Heart left ventricle (tissue), 16 donors: ENCODE results near the gene SAMD11. TPM values are rescaled to one million over a fixed set of nuclear protein-coding genes. Genes with fewer than 3 reads are reported as not detected.
A peak's percentile ranks its signal among the peaks of the same experiment; 100 is the strongest.

ENCODE experiments used
- ATAC-seq, 4 donors: fragments of 200-7000 bp; cut with Tn5 transposase; one replicate each; pipeline ENCODE4 v1.9.1; 2020 to 2022; ENCODE audit warnings: moderate library complexity in 4 of 4, mild to moderate bottlenecking in 3 of 4, moderate number of reproducible peaks in 1 of 4
- DNase-seq, 5 donors: peaks; one replicate each; pipeline ENCODE4 v3.0.0-alpha.2; 2020
- H3K27ac ChIP-seq, 12 donors: fragments of 200-600 bp; sonication (generic) in 4 of 12; one replicate each; pipeline versions ENCODE4 v1.5.0 to v1.8.0; 2016 to 2022; ENCODE audit warnings: mild to moderate bottlenecking in 2 of 12
- H3K27me3 ChIP-seq, 9 donors: fragments of 200-600 bp; sonication (generic) in 2 of 9; one replicate each; pipeline versions ENCODE4 v1.5.1 to v1.8.0; 2016 to 2022; ENCODE audit warnings: mild to moderate bottlenecking in 3 of 9
- H3K36me3 ChIP-seq, 9 donors: fragments of 200-600 bp; sonication (generic) in 2 of 9; one replicate each; pipeline versions ENCODE4 v1.5.0 to v1.8.0; 2018 to 2022; ENCODE audit warnings: mild to moderate bottlenecking in 2 of 9
- H3K4me1 ChIP-seq, 12 donors: fragments of 200-600 bp; sonication (generic) in 4 of 12; one replicate each; pipeline versions ENCODE4 v1.5.0 to v1.8.0; 2016 to 2022; ENCODE audit warnings: mild to moderate bottlenecking in 3 of 12
- H3K4me3 ChIP-seq, 12 donors: fragments of 200-600 bp; sonication (generic) in 4 of 12; one replicate each; pipeline versions ENCODE4 v1.5.0 to v1.8.0; 2017 to 2022; ENCODE audit warnings: mild to moderate bottlenecking in 9 of 12, moderate library complexity in 4 of 12
- H3K9me3 ChIP-seq, 12 donors: fragments of 200-600 bp; sonication (generic) in 4 of 12; one replicate each; pipeline versions ENCODE4 v1.5.0 to v1.8.0; 2016 to 2022; ENCODE audit warnings: mild to moderate bottlenecking in 1 of 12
- POLR2A ChIP-seq, 2 donors: fragments of 450-650 bp; IDR thresholded peaks; one replicate each; pipeline ENCODE4 v1.6.1; 2017; ENCODE audit warnings: antibody characterized with exemption in 2 of 2, mild to moderate bottlenecking in 2 of 2, moderate library complexity in 2 of 2
- WGBS, 4 donors: extraction: QIAGEN DNeasy Blood & Tissue Kit in 2 of 4; methylation state at CpG; one replicate each; pipeline versions ENCODE4 v1.1.5 to v1.1.7; 2013 to 2018; 5-methylcytosine and 5-hydroxymethylcytosine counted together
- intact Hi-C, 10 donors: fragments of 100-400 bp; cut with DNase I; formaldehyde crosslinking; loops; one replicate each; pipeline versions ENCODE4 v1.11.1 to v1.14.2; 2022
- polyA plus RNA-seq, 2 donors: library from polyadenylated mRNA; stranded (reverse); fragments of 200-250 nt; gene quantifications; one replicate each; pipeline ENCODE4 v1.2.3, GENCODE V29; 2013
- total RNA-seq, 9 donors: library from RNA; depleted of rRNA in 2 of 9; stranded (reverse); fragments of >200 nt in 2 of 9; fragmentation: NEBNext Ultra II Directional in 3 of 9; extraction: Animal tissue kit (Norgen Biotek cat#: 25700) in 3 of 9; gene quantifications; one replicate each; pipeline versions ENCODE4 v1.1.0 to v1.2.4, GENCODE V29; 2016 to 2023
- TF ChIP-seq, protein P1 (sequence below), 12 donors: fragments of 200-600 bp; sonication (generic) in 4 of 12; IDR thresholded peaks; one replicate each; pipeline versions ENCODE4 v1.5.0 to v1.8.0; 2018 to 2022; ENCODE audit warnings: antibody characterized with exemption in 12 of 12, mild to moderate bottlenecking in 5 of 12
- donor health status: ischemic (EF 13 %, LVEDD 7.1; RV severe dilation, severe dysfunction).
- donor health status: healthy with polysubstance abuse.
- donor health status: DM: no; HTN: yes; CAD: no.
- donor health status: DM: no; HTN: no; CAD: no.
- donor health status: ischemic (EF 25% LVEDD 6.9; RV normal size, moderate dysfunction).
- donor health status: ischemic (EF 25% LVEDD 5.7; RV mildly dilated, moderate dysfunction).
- donor health status: healthy.
- donor health status: DM: yes; HTN: yes; CAD: no.
- donor health status: ischemic (EF 35%, LVEDD 5.7; RV mildly dilated, moderate dysfunction).
- donor health status: nonischemic (EF 11% LVEDD 7.7; RV severe dilation, severe dysfunction).
- donor health status: DM: yes; HTN: yes; CAD: no.
- donor health status: PGD.
- donor health status: ischemic (EF 29% LVEDD 5.4; RV normal size, mild dysfunction).
- donor health status: nonischemic (EF 23%, LVEDD 6.1; RV moderate dilation, normal function).

SAMD11 gene
- total and polyA plus RNA-seq, 11 donors = 0.38 to 3.2 (median 0.96) TPM

DNA sequence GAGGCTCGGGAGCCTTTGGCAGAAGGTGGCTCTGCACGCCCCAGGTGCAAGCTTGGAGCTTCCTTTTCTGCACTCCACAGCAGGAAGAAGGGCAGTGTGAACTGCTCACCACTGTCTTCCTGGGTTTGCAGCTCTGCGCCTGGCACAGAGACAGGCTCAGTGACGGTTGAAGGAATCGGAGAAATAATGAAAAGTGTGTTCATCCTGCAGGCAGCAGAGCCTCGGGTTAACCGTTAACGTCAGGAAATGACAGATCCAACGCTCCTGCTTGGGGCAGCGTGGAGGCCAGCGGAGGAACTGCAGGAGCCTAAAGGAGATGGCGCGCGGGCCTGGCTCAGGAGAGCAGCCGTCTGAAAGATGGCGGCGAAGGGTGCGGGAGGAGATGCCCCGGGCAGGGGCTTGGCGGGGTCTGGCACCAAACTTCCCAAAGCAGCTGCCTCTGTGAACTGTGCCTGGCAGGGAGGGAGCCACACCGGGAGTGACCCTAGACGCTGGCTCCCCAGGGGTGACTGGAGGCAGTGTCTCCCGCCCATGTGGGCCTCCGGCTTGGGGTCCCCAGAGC lies 10.9 kb upstream of the SAMD11 start:
- peak; percentile 4 to 39 (median 18) for DNase-seq
- H3K4me3 ChIP-seq = no peak overlapping the region
- peaks cover 0 to 16% (median 0%) of the 10 kb centered on the region in 12 donors for H3K4me1 ChIP-seq
- H3K36me3 ChIP-seq = no peaks in the 10 kb centered on the region
- ATAC-seq = peak in 1 of 4 donors; percentile 33
- peaks cover 10 to 78% (median 23%) of the 10 kb centered on the region in 9 donors for H3K27me3 ChIP-seq
- TF ChIP-seq, protein P1, sequence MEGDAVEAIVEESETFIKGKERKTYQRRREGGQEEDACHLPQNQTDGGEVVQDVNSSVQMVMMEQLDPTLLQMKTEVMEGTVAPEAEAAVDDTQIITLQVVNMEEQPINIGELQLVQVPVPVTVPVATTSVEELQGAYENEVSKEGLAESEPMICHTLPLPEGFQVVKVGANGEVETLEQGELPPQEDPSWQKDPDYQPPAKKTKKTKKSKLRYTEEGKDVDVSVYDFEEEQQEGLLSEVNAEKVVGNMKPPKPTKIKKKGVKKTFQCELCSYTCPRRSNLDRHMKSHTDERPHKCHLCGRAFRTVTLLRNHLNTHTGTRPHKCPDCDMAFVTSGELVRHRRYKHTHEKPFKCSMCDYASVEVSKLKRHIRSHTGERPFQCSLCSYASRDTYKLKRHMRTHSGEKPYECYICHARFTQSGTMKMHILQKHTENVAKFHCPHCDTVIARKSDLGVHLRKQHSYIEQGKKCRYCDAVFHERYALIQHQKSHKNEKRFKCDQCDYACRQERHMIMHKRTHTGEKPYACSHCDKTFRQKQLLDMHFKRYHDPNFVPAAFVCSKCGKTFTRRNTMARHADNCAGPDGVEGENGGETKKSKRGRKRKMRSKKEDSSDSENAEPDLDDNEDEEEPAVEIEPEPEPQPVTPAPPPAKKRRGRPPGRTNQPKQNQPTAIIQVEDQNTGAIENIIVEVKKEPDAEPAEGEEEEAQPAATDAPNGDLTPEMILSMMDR (IDR thresholded peaks at IDR 0.05) = peak in 2 of 12 donors; percentile 15 to 25
- no peak for TF ChIP-seq POLR2A (IDR thresholded peaks at IDR 0.05)
- H3K27ac ChIP-seq = no peak overlapping the region
- intact Hi-C loops = loop anchor here in 1 of 10 donors (5.0 kb wide), 1 partner anchor 39 kb away; no protein-coding TSS in a partner anchor
- H3K9me3 ChIP-seq = no peaks in the 10 kb centered on the region
- WGBS, 4 donors = 45 to 66% (median 58%) methylated on average over 20 to 24 of the region's 24 CpGs

GRCh38 chr1:913491-914130 lies 10.1 kb upstream of the SAMD11 start:
- H3K4me3 ChIP-seq = no peak overlapping the region
- peaks cover 13 to 83% (median 30%) of the 10 kb centered on the region in 9 donors for H3K27me3 ChIP-seq
- TF ChIP-seq POLR2A (IDR thresholded peaks at IDR 0.05) = no peak
- TF ChIP-seq, protein P1 (IDR thresholded peaks at IDR 0.05) = no peak
- ATAC-seq (no peak), DNase-seq (peak in 3 of 5 donors; percentile 5 to 46 (median 15))
- 75 to 85% (median 83%) methylated on average over 13 to 16 of the region's 16 CpGs for WGBS, 4 donors
- no peak overlapping the region for H3K27ac ChIP-seq
- H3K9me3 ChIP-seq = no peaks in the 10 kb centered on the region
- intact Hi-C loops = loop anchor here in 1 of 10 donors (5.0 kb wide), 1 partner anchor 39 kb away; no protein-coding TSS in a partner anchor
- peaks cover 0 to 16% (median 0%) of the 10 kb centered on the region in 12 donors for H3K4me1 ChIP-seq
- H3K36me3 ChIP-seq = no peaks in the 10 kb centered on the region

DNA sequence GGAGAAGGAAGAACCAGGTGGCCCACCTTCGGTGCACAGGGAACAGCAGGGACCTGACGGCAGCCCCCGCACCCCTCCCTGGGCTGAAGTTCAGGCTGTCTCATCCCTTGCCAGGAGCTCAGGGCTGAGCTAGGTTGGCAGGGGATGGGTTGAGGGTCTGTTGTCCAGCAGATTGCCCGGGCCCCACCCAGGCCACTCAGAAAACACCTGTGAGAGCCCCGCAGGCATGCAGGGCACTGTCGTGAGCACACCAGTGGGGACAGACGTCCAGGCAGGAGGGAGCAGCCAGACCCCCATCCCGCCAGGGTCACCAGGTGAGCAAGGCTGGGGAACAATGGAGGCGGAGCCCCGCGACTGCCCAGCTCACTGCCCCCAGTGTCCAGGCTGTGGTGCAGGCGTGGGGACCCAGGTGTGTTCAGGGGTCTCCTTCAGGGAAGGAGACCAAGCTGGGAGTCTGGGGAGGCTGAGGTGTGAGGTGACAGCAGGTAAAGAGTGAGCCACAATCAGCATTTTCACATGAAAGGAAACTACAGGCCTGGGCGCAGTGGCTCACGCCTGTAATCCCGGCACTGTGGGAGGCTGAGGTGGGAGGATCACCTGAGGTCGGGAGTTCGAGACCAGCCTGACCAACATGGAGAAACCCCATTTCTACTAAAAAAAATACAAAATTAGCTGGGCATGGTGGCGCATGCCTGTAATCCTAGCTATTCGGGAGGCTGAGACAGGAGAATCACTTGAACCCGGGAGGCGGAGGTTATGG lies 9.4 kb upstream of the SAMD11 start:
- ATAC-seq (no peak), DNase-seq (peak in 2 of 5 donors; percentile 13 to 48)
- H3K36me3 ChIP-seq = no peaks in the 10 kb centered on the region
- H3K9me3 ChIP-seq = no peaks in the 10 kb centered on the region
- WGBS, 4 donors = 77 to 87% (median 84%) methylated on average over 15 to 21 of the region's 21 CpGs
- TF ChIP-seq, protein P1 (IDR thresholded peaks at IDR 0.05) = no peak
- TF ChIP-seq POLR2A (IDR thresholded peaks at IDR 0.05) = no peak
- H3K27me3 ChIP-seq = peaks cover 20 to 90% (median 37%) of the 10 kb centered on the region in 9 donors
- H3K4me3 ChIP-seq = no peak overlapping the region
- peaks cover 0 to 16% (median 0%) of the 10 kb centered on the region in 12 donors for H3K4me1 ChIP-seq
- no peak overlapping the region for H3K27ac ChIP-seq
- intact Hi-C loops = loop anchor here in 1 of 10 donors (5.0 kb wide), 1 partner anchor 38 kb away; no protein-coding TSS in a partner anchor
